ENCODE results near the gene ALKBH2. TPM values are rescaled to one million over a fixed set of nuclear protein-coding genes. Genes with fewer than 3 reads are reported as not detected.
A peak's percentile ranks its signal among the peaks of the same experiment; 100 is the strongest.

The ALKBH2 gene
- total and polyA plus RNA-seq, 2 of the 8 experiments (the other 6 are each of a cell fraction or from before 2014, with no cell fraction given) = 19.1 to 22.5 TPM

DNA sequence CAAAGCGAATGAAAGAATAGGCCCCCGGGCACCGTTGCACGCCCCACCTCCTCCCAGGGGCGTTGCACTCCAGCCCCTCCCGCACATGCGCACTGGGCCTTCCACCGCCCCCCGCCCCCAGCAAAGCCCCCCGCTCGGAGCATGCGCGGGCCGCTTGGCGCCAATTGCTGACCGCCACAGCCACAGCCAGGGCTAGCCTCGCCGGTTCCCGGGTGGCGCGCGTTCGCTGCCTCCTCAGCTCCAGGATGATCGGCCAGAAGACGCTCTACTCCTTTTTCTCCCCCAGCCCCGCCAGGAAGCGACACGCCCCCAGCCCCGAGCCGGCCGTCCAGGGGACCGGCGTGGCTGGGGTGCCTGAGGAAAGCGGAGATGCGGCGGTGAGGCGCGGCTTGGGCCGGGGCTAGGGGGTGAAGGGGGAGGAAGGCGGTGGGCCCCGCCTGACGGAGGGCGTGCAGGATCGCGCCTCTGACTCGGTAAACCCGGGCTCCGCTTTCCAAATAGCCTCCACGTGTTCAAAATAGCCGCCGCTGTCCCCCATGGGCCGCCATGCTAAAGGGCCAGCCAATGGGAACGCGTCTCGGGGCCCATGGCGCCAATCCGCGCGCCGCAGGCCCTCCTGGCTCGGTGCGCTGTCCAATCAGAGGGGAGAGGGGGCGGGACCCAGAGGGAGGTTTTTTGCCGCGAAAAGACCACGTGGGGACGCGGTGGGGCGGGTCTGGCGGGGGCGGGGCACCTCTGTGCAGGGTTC is 4.3 kb upstream of the ALKBH2 start, which contains the start of gene UNG (continued):
- TF ChIP-seq NRF1 (IDR thresholded peaks at IDR 0.05; ENCODE audit: low read depth, low read length) = peak; percentile 90
- TF ChIP-seq SIN3A (conservative IDR thresholded peaks at IDR 0.05 in 1 of 2, IDR thresholded peaks at IDR 0.05 in 1 of 2; ENCODE audit: low read depth in 1 of 2, low read length in 2 of 2) = peak in 1 of 2 experiments; percentile 63; a peak in 1 of 4 replicates
- TF ChIP-seq HDAC2 (IDR thresholded peaks at IDR 0.05; ENCODE audit: borderline replicate concordance in 1 of 2, low read depth in 2 of 2, low read length in 2 of 2) = peak in 1 of 2 experiments; percentile 67; a peak in 1 of 4 replicates
- TF ChIP-seq TBP (IDR thresholded peaks at IDR 0.05; ENCODE audit: low read depth, low read length) = peak; percentile 46
- no peak for TF ChIP-seq JUND (IDR thresholded peaks at IDR 0.05; ENCODE audit: low read length)
- TF ChIP-seq CHD2 (IDR thresholded peaks at IDR 0.05; ENCODE audit: low read length) = peak; percentile 86
- TF ChIP-seq, protein P1, sequence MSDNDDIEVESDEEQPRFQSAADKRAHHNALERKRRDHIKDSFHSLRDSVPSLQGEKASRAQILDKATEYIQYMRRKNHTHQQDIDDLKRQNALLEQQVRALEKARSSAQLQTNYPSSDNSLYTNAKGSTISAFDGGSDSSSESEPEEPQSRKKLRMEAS (IDR thresholded peaks at IDR 0.05) = peak; percentile 90
- no peak for TF ChIP-seq EZH2 (IDR thresholded peaks at IDR 0.05; ENCODE audit: low read depth, low read length, severe bottlenecking)
- TF ChIP-seq CHD1 (IDR thresholded peaks at IDR 0.05; ENCODE audit: low read depth, low read length) = no peak
- peak in 1 of 2 experiments; percentile 72; a peak in 2 of 3 replicates for TF ChIP-seq POLR2A (IDR thresholded peaks at IDR 0.05; ENCODE audit: control extremely low read depth in 1 of 2, low read depth in 2 of 2, low read length in 2 of 2)
- TF ChIP-seq E2F6 (IDR thresholded peaks at IDR 0.05) = peak; percentile 92
- peak; percentile 87 for TF ChIP-seq TAF1 (IDR thresholded peaks at IDR 0.05; ENCODE audit: low read depth, low read length)

All from H1 (cell line).